Measurements from ENCODE around the gene CD81. TPM values are rescaled to one million over a fixed set of nuclear protein-coding genes. Genes with fewer than 3 reads are reported as not detected.

The CD81 gene
- total RNA-seq, 3 donors from 2014 or later: 311 to 770 (median 330) TPM

DNA sequence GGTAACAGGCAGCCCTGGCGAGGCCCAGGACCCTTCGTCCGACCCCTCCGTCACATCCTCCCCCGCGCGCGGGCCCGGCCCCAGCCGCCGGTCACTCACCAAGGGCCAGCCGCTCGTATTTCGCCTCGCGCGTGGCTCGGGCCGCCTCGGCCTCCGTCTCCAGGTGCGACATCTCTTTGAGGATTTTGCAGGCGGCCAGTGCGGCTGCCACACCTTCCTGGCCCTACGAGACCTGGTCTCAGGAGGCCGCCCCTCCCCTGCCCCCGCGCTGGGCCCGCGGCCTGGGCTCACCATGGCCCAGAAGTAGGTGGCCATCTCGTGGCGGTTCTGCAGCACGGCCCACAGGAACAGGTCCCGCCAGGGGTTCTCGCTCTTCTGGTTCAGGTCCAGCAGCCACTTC, 37.5 kb downstream of the CD81 start:
- no peak overlapping the region for H3K27ac ChIP-seq
- no peaks in the 10 kb centered on the region for H3K4me1 ChIP-seq
- no peaks in the 10 kb centered on the region for H3K9me3 ChIP-seq
- intact Hi-C loops (cut with DNase I; ENCODE audit: low total_unique reads): loop anchor here (5.0 kb wide), 1 partner anchor 227 kb away; no protein-coding TSS in a partner anchor
- H3K27me3 ChIP-seq: no peaks in the 10 kb centered on the region
- H3K4me3 ChIP-seq: no peak overlapping the region
- DNase-seq (ENCODE audit: low spot score in 2 of 2): no peak
- TF ChIP-seq POLR2AphosphoS5 (IDR thresholded peaks at IDR 0.05) (no peak), POLR2A (IDR thresholded peaks at IDR 0.05) (no peak)
- TF ChIP-seq, protein P1, sequence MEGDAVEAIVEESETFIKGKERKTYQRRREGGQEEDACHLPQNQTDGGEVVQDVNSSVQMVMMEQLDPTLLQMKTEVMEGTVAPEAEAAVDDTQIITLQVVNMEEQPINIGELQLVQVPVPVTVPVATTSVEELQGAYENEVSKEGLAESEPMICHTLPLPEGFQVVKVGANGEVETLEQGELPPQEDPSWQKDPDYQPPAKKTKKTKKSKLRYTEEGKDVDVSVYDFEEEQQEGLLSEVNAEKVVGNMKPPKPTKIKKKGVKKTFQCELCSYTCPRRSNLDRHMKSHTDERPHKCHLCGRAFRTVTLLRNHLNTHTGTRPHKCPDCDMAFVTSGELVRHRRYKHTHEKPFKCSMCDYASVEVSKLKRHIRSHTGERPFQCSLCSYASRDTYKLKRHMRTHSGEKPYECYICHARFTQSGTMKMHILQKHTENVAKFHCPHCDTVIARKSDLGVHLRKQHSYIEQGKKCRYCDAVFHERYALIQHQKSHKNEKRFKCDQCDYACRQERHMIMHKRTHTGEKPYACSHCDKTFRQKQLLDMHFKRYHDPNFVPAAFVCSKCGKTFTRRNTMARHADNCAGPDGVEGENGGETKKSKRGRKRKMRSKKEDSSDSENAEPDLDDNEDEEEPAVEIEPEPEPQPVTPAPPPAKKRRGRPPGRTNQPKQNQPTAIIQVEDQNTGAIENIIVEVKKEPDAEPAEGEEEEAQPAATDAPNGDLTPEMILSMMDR (IDR thresholded peaks at IDR 0.05): no peak
- no peaks in the 10 kb centered on the region for H3K36me3 ChIP-seq

DNA sequence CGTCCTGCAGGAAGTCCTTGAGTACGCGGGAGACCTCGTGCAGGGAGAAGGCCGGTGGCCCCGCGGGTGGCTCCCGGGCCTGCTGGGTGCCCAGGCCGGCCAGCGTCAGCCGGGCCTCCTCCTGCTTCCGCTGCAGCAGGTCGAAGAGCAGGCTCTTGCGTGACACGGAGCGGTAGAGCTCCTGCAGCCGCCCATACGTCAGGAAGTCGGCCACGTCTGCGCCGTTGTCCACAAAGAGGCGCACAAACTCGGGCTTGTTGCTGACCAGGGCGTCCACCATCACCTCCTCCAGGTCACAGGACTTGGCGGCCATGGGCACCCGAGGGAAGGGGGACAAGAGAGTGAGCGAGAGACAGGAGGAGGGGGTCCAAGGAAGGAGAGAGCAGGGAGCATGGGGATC, 38.1 kb downstream of the CD81 start:
- no peak overlapping the region for H3K4me3 ChIP-seq
- intact Hi-C loops (cut with DNase I; ENCODE audit: low total_unique reads): no loop called here
- H3K27ac ChIP-seq: no peak overlapping the region
- H3K4me1 ChIP-seq: no peaks in the 10 kb centered on the region
- no peaks in the 10 kb centered on the region for H3K9me3 ChIP-seq
- H3K36me3 ChIP-seq: no peaks in the 10 kb centered on the region
- TF ChIP-seq POLR2AphosphoS5 (IDR thresholded peaks at IDR 0.05): no peak
- DNase-seq (ENCODE audit: low spot score in 2 of 2): no peak
- no peaks in the 10 kb centered on the region for H3K27me3 ChIP-seq

DNA sequence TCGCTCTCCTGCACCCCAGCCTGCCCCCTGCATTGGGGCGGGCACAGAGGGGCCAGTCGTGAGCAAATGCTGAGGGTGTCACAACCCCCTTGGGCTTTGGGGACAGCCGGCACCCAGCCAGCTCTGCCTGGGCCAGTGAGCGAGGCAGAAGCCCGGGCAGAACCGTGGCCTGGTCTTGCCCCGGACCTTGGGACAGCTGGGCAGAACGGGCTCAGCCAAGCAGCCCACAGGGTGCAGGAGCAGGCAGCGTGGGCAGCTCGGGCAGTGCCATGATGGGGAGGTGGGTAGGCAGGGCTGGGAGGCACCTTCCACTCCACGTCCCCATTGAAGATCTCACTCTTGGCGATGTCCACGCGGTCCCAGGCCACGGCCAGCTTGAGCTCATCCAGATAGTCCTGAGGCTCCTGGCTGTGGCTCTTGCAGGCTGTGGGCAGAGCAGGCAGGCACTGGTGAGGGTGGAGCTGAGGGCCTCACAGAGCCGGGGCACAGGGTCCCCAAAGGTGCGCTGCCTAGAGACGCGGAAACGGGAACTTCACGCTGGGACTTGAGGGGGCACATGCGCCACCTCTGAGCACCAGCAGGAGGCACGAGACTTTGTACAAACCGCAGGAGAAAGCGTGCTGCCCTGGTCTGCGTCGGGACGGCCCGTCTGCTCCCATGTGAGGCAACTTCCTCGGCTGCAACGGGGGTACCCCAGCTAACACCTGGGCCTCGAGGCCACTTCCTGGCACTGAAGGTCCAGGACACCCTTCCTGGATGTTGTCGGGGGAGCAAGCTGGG, 38.7 kb downstream of the CD81 start:
- DNase-seq (ENCODE audit: low spot score in 2 of 2): no peak
- peaks cover 0 to under 1% of the 10 kb centered on the region in 2 donors for H3K4me1 ChIP-seq
- TF ChIP-seq POLR2A (IDR thresholded peaks at IDR 0.05) (no peak), POLR2AphosphoS5 (IDR thresholded peaks at IDR 0.05) (no peak)
- TF ChIP-seq, protein P1 (IDR thresholded peaks at IDR 0.05): no peak
- intact Hi-C loops (cut with DNase I; ENCODE audit: low total_unique reads): no loop called here
- no peaks in the 10 kb centered on the region for H3K27me3 ChIP-seq
- no peaks in the 10 kb centered on the region for H3K9me3 ChIP-seq
- H3K27ac ChIP-seq: no peak overlapping the region
- H3K4me3 ChIP-seq: no peak overlapping the region
- no peaks in the 10 kb centered on the region for H3K36me3 ChIP-seq

DNA sequence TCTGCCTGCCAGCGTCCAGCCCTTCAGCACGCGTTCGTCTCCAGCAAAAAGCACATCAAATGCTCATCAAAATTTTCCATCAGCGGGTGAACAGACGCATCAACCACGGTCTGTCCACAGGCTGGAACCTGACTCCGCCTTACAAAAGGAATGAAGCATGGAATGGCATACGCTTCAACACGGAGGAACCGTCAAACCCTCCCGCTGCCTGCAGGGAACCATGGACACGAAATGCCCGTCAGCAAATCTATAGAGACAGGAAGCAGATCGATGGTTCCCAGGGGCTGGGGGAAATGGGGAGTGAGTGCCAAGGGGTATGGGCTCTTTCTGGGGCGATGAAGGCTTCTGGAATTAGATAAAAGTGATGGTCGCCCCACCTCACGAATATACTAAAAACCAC, 39.7 kb downstream of the CD81 start:
- Histone ChIP-seq H3K27me3 (no peaks in the 10 kb centered on the region), H3K27ac (no peak overlapping the region), H3K4me1 (peaks cover 0 to 3% of the 10 kb centered on the region in 2 donors), H3K4me3 (no peak overlapping the region), H3K9me3 (no peaks in the 10 kb centered on the region), H3K36me3 (no peaks in the 10 kb centered on the region)
- intact Hi-C loops (cut with DNase I; ENCODE audit: low total_unique reads): no loop called here
- DNase-seq (ENCODE audit: low spot score in 2 of 2): no peak
- no peak for TF ChIP-seq POLR2AphosphoS5 (IDR thresholded peaks at IDR 0.05)
- TF ChIP-seq, protein P1 (IDR thresholded peaks at IDR 0.05): no peak
- TF ChIP-seq POLR2A (IDR thresholded peaks at IDR 0.05): no peak

DNA sequence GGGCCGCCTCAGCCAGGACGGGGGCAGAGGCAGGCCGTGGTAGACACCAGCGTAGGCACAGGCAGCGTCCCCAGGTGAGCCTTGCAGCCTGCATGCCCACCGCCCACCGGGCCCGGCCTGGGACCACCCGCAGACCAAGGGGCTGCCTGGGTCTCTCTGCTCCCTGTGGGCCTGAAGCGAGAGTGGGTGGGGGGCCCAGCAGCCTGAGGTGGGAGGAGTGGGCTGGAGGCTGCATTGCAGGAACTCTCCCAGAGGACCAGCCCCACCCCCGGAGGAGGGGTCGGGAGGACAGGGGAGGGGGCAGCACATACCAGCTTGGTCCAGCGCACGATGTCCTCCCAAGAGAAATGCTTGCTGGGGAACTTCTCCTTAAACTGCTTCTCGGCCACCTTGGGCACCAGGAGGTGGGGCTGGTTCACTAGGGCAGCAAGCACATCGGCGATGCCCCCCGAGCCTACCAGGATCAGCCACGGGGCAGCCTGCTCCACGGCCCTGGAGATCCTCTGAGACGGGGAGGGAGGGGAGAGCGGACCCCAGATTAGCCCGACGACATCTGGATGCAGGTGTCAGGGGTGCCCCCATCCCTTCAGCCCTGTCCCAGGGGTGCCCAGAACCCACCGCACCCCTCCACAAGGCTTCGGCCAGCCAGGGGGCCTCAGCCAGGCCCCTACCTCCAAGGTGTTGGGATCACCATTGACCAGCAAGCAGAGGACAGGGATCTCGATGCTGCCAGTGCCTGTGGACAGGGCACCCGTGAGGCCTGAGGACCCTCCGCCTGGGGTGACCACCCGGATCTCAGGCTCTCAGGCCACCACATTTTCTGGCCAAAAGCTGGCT, 41.0 kb downstream of the CD81 start:
- H3K4me3 ChIP-seq: no peak overlapping the region
- H3K27me3 ChIP-seq: peaks cover 0 to 4% of the 10 kb centered on the region in 2 donors
- H3K27ac ChIP-seq: no peak overlapping the region
- H3K4me1 ChIP-seq: peaks cover 0 to 3% of the 10 kb centered on the region in 2 donors
- intact Hi-C loops (cut with DNase I; ENCODE audit: low total_unique reads): no loop called here
- H3K36me3 ChIP-seq: no peaks in the 10 kb centered on the region
- DNase-seq (ENCODE audit: low spot score in 2 of 2): no peak
- H3K9me3 ChIP-seq: no peaks in the 10 kb centered on the region
- TF ChIP-seq, protein P1 (IDR thresholded peaks at IDR 0.05): no peak
- TF ChIP-seq POLR2A (IDR thresholded peaks at IDR 0.05) (no peak), POLR2AphosphoS5 (IDR thresholded peaks at IDR 0.05) (no peak)
